ENCODE measurements around the gene MED15. TPM values are rescaled to one million over a fixed set of nuclear protein-coding genes. Genes with fewer than 3 reads are reported as not detected.

Gene MED15
- total RNA-seq: 56.5 and 120 TPM in 2 replicates

GRCh38 chr22:20507253-20508066 is at the start of gene MED15:
TSS of gene MED15 (plus strand) at chr22:20507610. CDS start at chr22:20507679, 69 bp downstream.

DNA sequence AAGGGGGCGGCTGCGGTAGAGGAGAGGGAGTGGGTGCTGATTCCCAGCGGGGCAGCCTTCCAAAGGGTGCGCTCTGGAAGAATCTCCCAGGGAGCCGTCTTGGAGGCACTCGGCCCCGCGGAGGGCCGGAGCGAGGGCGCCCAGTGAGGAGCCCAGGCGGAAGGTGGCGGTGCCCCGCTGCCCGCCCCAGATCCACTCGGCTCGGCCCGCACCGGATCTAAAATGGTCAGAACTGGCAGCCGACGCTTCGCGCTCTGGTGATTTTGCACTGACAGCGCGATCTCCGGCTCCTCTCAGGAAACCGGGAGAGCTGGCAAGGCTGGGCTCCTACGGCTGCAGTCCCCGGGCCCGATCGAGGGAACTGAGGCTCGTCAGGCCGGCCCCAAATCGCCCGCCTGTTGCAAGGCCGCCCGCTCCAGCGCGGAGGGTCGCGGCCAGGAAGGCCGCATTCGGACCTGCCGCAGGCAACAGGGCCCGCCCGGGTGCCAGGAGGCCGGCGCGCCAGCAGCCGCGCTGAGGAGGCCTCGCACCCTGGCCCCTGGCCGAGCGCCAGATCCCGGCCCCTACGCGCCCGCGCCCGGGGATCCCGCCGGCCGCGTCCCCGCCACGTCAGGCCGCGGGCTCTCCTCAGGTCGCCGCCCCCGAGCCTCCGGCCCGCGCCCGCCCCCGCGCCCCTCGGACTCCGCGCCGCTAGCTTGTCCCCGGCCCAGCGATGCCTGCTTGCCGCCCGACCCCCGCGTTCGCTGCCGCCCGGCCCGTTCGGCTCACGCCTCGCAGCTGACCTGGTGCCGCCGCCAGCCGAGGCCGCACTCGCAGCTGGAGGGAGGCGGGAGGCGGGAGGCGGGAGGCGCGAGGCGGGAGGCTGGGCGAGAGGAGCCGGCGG is 12.2 kb upstream of the MED15 start, which contains the start of gene KLHL22:
KLHL22 (minus strand) TSS at position 818 of the 883 bp plus-strand sequence. CDS start 6,584 bp downstream, outside the sequence.

Small RNA genes within 50 kb of the gene (small RNA-seq; reads per million reads assigned to genes)
- gene IGLL4P: not detected
- gene RF00019: not detected
- gene RN7SL812P: not detected
- gene RNY1P9: not detected

Other genes with a start within 250 kb of the MED15 start
- gene RTN4R, start 239.3 kb upstream of the MED15 start, total RNA-seq: 2.0 and 4.8 TPM in 2 replicates
- gene DGCR6L, start 187.6 kb upstream of the MED15 start, total RNA-seq: 67.5 and 73.3 TPM in 2 replicates
- 16.1 and 18.1 TPM in 2 replicates for gene ZNF74, start 113.5 kb upstream of the MED15 start, total RNA-seq
- gene SCARF2, start 69.8 kb upstream of the MED15 start, total RNA-seq: 10.2 and 11.2 TPM in 2 replicates
- gene KLHL22, start 11.8 kb upstream of the MED15 start, total RNA-seq: 38.9 and 43.4 TPM in 2 replicates